Neural cell (in vitro differentiated cells): ENCODE data around the gene FXYD6. TPM values are rescaled to one million over a fixed set of nuclear protein-coding genes. Genes with fewer than 3 reads are reported as not detected.

ENCODE experiments used
- H2AFZ ChIP-seq: fragments of 200-600, 300-800 bp; sonication (generic), shearing (Covaris generic); 2 replicates; pipeline ENCODE4 v1.6.0; 2014; ENCODE audit warnings: low read depth, mild to moderate bottlenecking, antibody characterized with exemption, low read length, moderate library complexity
- H3F3A ChIP-seq: fragments of 200-600 bp; shearing (Covaris generic); 2 replicates; pipeline ENCODE4 v1.6.1; 2016; ENCODE audit warnings: mild to moderate bottlenecking, moderate library complexity, mixed read lengths, antibody characterized with exemption, low read length; ENCODE audit not compliant: insufficient read depth, poor library complexity, severe bottlenecking
- H3K27ac ChIP-seq: fragments of 200-600, 300-800 bp; sonication (generic), shearing (Covaris generic); 2 replicates; pipeline ENCODE4 v1.5.1; 2014; ENCODE audit warnings: mild to moderate bottlenecking, low read length, moderate library complexity
- H3K27me3 ChIP-seq: fragments of 300-800, 200-600 bp; sonication (generic), shearing (Covaris generic); 2 replicates; pipeline ENCODE4 v1.6.0; 2014; ENCODE audit warnings: mild to moderate bottlenecking, low read depth, low read length, moderate library complexity; ENCODE audit not compliant: insufficient read depth
- H3K36me3 ChIP-seq: fragments of 300-800, 200-600 bp; sonication (generic), shearing (Covaris generic); 2 replicates; pipeline ENCODE4 v1.5.1; 2014; ENCODE audit warnings: mild to moderate bottlenecking, antibody characterized with exemption, low read length, moderate library complexity; ENCODE audit not compliant: insufficient read depth
- H3K4me2 ChIP-seq: fragments of 300-800, 200-600 bp; sonication (generic), shearing (Covaris generic); 2 replicates; pipeline ENCODE4 v1.6.0; 2014; ENCODE audit warnings: mild to moderate bottlenecking, low read length
- H3K4me3 ChIP-seq: fragments of 300-800, 200-600 bp; sonication (generic), shearing (Covaris generic); 2 replicates; pipeline ENCODE4 v1.5.1; 2014; ENCODE audit warnings: mild to moderate bottlenecking, low read length, moderate library complexity
- H3K79me2 ChIP-seq: fragments of 200-600 bp; shearing (Covaris generic); replicated peaks from 2 replicates; pipeline ENCODE4 v1.6.0; 2014; ENCODE audit warnings: mild to moderate bottlenecking, low read length, moderate library complexity; ENCODE audit not compliant: insufficient read depth
- H3K9ac ChIP-seq: fragments of 300-800, 200-600 bp; sonication (generic), shearing (Covaris generic); 2 replicates; pipeline ENCODE4 v1.6.1; 2016; ENCODE audit warnings: mild to moderate bottlenecking, low read length, mixed read lengths
- H3K9me2 ChIP-seq: fragments of 200-600 bp; shearing (Covaris generic); 2 replicates; pipeline ENCODE4 v1.6.1; 2016; ENCODE audit warnings: mild to moderate bottlenecking, low read length, mixed read lengths; ENCODE audit not compliant: insufficient read depth
- H3K9me3 ChIP-seq: fragments of 200-600, 300-800 bp; sonication (generic), shearing (Covaris generic); 2 replicates; pipeline ENCODE4 v1.6.1; 2016; ENCODE audit warnings: mild to moderate bottlenecking, mixed run types, low read length, moderate library complexity, mixed read lengths
- H4K20me1 ChIP-seq: fragments of 200-600 bp; shearing (Covaris generic); 2 replicates; pipeline ENCODE4 v1.6.1; 2016; ENCODE audit warnings: mild to moderate bottlenecking, mixed run types; ENCODE audit not compliant: insufficient read depth
- EP300 ChIP-seq: fragments of 450-650 bp; conservative IDR thresholded peaks from 2 replicates; pipeline ENCODE4 v1.6.1; 2014; ENCODE audit warnings: antibody characterized with exemption, mild to moderate bottlenecking, moderate library complexity; ENCODE audit not compliant: poor library complexity, severe bottlenecking
- EZH2 ChIP-seq: fragments of 200-600, 300-800 bp; shearing (Covaris generic), sonication (generic); IDR thresholded peaks from 2 replicates; pipeline ENCODE4 v1.6.1; 2014; ENCODE audit warnings: antibody characterized with exemption, low read length, borderline replicate concordance, mild to moderate bottlenecking; ENCODE audit not compliant: insufficient read depth, poor library complexity, severe bottlenecking
- MXI1 ChIP-seq: fragments of 450-650 bp; conservative IDR thresholded peaks from 2 replicates; pipeline ENCODE4 v1.6.1; 2014; ENCODE audit warnings: antibody characterized with exemption, mild to moderate bottlenecking; ENCODE audit not compliant: poor library complexity, severe bottlenecking
- POLR2AphosphoS5 ChIP-seq: IDR thresholded peaks from 2 replicates; pipeline ENCODE4 v1.6.1; 2012
- RAD21 ChIP-seq: fragments of 450-650 bp; conservative IDR thresholded peaks from 2 replicates; pipeline ENCODE4 v1.6.1; 2014; ENCODE audit warnings: antibody characterized with exemption, mild to moderate bottlenecking, moderate library complexity
- SMC3 ChIP-seq: fragments of 450-650 bp; conservative IDR thresholded peaks from 2 replicates; pipeline ENCODE4 v1.6.1; 2014; ENCODE audit warnings: antibody characterized with exemption, mild to moderate bottlenecking, moderate library complexity; ENCODE audit not compliant: poor library complexity
- TAF1 ChIP-seq: IDR thresholded peaks from 2 replicates; pipeline ENCODE4 v1.6.1; 2012; ENCODE audit warnings: low read depth
- polyA plus RNA-seq: library from polyadenylated mRNA; depleted of rRNA; stranded (reverse); fragments of >200 nt; gene quantifications from 2 replicates; pipeline ENCODE4 v1.2.3, GENCODE V29; 2014
- TF ChIP-seq, protein P1 (sequence below): IDR thresholded peaks from 2 replicates; pipeline ENCODE4 v1.6.1; 2012; ENCODE audit warnings: borderline replicate concordance
- TF ChIP-seq, protein P2 (sequence below): fragments of 450-650 bp; IDR thresholded peaks from 2 replicates; pipeline ENCODE4 v1.5.1; 2014; ENCODE audit warnings: antibody characterized with exemption, mild to moderate bottlenecking, moderate library complexity; ENCODE audit not compliant: poor library complexity, severe bottlenecking

Gene FXYD6
- polyA plus RNA-seq, 1 donor from 2014 or later = 218 TPM

DNA sequence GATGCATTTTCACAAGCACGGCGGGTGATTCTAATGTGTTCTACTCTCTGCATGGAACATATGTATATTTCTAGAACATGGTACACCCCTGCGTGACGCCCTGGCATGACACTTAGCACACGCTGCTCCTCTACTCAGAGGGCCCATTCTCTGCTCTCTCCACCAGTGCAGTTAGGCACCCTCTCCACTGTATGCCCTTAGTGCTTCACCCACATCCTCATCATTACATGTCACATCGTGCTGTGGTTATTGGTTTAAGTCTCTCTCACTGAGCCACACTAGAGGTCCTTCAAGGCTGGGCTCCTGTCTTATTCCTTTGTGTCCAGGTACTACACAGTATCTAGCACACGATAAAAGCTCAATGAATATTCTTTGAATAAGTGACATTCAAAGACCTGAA lies 36.0 kb upstream of the FXYD6 start (continued):
- TF ChIP-seq MXI1 (no peak), EP300 (no peak), SMC3 (no peak), POLR2AphosphoS5 (no peak)

DNA sequence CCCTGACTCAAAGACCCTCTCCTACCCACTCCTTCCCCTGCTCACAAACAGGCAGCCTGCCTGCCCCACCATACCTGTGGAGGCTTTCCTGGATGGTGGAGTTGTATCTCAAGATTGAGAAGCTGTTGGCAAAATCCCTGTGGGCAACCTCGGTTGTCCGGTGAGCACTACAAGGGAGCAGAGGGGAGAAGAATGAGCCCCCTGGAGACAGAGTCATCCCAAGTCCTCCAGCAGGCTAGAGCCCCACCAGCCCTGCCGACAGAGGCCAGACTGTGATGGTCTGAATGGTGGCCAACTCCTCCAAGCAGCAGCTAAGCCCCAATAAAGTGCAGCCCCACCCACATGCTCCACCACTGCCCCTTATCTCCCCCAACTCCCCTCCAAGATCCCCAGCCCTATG lies 35.2 kb upstream of the FXYD6 start:
- TF ChIP-seq, protein P1, sequence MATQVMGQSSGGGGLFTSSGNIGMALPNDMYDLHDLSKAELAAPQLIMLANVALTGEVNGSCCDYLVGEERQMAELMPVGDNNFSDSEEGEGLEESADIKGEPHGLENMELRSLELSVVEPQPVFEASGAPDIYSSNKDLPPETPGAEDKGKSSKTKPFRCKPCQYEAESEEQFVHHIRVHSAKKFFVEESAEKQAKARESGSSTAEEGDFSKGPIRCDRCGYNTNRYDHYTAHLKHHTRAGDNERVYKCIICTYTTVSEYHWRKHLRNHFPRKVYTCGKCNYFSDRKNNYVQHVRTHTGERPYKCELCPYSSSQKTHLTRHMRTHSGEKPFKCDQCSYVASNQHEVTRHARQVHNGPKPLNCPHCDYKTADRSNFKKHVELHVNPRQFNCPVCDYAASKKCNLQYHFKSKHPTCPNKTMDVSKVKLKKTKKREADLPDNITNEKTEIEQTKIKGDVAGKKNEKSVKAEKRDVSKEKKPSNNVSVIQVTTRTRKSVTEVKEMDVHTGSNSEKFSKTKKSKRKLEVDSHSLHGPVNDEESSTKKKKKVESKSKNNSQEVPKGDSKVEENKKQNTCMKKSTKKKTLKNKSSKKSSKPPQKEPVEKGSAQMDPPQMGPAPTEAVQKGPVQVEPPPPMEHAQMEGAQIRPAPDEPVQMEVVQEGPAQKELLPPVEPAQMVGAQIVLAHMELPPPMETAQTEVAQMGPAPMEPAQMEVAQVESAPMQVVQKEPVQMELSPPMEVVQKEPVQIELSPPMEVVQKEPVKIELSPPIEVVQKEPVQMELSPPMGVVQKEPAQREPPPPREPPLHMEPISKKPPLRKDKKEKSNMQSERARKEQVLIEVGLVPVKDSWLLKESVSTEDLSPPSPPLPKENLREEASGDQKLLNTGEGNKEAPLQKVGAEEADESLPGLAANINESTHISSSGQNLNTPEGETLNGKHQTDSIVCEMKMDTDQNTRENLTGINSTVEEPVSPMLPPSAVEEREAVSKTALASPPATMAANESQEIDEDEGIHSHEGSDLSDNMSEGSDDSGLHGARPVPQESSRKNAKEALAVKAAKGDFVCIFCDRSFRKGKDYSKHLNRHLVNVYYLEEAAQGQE = no peak
- no peak for TF ChIP-seq POLR2AphosphoS5
- TF ChIP-seq RAD21 = no peak
- no peak for TF ChIP-seq TAF1
- Histone ChIP-seq H3K4me2 (no peak overlapping the region), H2AFZ (no peak overlapping the region)

DNA sequence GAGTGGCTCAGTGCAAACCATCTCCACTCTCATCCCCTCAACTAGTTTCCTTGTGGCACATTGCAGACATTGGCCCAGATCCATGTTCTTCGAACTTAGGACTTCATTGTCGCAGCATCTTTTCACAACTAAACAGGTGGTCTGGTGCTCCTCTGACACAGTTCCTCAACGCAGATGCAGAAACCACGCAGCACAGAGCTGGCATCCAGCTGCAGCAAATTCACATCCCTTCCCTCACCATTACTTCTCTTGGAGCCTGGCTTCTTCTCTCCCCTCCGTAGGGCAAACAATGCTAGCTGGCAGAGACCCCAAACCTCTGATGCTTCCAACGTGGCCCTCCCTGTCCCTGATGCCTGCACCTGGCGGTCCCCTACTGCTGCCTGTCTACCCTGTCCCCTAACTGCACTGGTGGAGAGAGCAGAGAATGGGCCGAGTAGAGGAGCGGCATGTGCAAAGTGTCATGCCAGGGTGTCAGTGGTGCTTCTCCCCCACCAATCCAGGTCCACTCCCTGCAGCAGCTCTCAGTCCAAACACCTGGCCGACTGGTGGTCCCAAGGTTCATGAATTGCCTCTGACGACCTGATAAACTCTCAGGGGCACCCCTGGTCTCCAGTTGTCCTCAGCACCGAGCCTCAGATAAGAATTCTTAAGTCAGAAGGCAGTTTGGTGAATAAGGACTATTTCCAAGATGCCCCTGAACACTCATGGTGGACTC lies 34.6 kb upstream of the FXYD6 start:
- Histone ChIP-seq H3K4me3 (no peak overlapping the region), H3K79me2 (no peaks in the 10 kb centered on the region), H3F3A (no peaks in the 10 kb centered on the region), H2AFZ (no peak overlapping the region), H3K36me3 (no peaks in the 10 kb centered on the region), H3K9me2 (no peaks in the 10 kb centered on the region), H3K9me3 (no peaks in the 10 kb centered on the region), H4K20me1 (no peaks in the 10 kb centered on the region), H3K27me3 (no peaks in the 10 kb centered on the region), H3K27ac (no peak overlapping the region), H3K4me2 (no peak overlapping the region), H3K9ac (no peak overlapping the region)
- TF ChIP-seq EZH2 = no peak
- no peak for TF ChIP-seq RAD21
- TF ChIP-seq SMC3 = no peak
- TF ChIP-seq, protein P1 = no peak
- TF ChIP-seq EP300 = no peak
- no peak for TF ChIP-seq POLR2AphosphoS5
- TF ChIP-seq TAF1 = no peak
- TF ChIP-seq MXI1 = no peak
- TF ChIP-seq, protein P2, sequence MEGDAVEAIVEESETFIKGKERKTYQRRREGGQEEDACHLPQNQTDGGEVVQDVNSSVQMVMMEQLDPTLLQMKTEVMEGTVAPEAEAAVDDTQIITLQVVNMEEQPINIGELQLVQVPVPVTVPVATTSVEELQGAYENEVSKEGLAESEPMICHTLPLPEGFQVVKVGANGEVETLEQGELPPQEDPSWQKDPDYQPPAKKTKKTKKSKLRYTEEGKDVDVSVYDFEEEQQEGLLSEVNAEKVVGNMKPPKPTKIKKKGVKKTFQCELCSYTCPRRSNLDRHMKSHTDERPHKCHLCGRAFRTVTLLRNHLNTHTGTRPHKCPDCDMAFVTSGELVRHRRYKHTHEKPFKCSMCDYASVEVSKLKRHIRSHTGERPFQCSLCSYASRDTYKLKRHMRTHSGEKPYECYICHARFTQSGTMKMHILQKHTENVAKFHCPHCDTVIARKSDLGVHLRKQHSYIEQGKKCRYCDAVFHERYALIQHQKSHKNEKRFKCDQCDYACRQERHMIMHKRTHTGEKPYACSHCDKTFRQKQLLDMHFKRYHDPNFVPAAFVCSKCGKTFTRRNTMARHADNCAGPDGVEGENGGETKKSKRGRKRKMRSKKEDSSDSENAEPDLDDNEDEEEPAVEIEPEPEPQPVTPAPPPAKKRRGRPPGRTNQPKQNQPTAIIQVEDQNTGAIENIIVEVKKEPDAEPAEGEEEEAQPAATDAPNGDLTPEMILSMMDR = no peak

More for the DNA sequence above, 35.2 kb upstream of the FXYD6 start:
- no peak overlapping the region for H3K4me3 ChIP-seq
- H3K36me3 ChIP-seq = no peaks in the 10 kb centered on the region
- H3K27me3 ChIP-seq = no peaks in the 10 kb centered on the region
- H3K9me2 ChIP-seq = no peaks in the 10 kb centered on the region
- H3K79me2 ChIP-seq = no peaks in the 10 kb centered on the region
- H3K9me3 ChIP-seq = no peaks in the 10 kb centered on the region
- H4K20me1 ChIP-seq = no peaks in the 10 kb centered on the region
- no peak overlapping the region for H3K27ac ChIP-seq
- H3K9ac ChIP-seq = no peak overlapping the region
- no peaks in the 10 kb centered on the region for H3F3A ChIP-seq
